Measurements from ENCODE around the gene KCNIP3. TPM values are rescaled to one million over a fixed set of nuclear protein-coding genes. Genes with fewer than 3 reads are reported as not detected.

The KCNIP3 gene
- total RNA-seq, 1 donor from 2014 or later: 9.2 TPM

DNA sequence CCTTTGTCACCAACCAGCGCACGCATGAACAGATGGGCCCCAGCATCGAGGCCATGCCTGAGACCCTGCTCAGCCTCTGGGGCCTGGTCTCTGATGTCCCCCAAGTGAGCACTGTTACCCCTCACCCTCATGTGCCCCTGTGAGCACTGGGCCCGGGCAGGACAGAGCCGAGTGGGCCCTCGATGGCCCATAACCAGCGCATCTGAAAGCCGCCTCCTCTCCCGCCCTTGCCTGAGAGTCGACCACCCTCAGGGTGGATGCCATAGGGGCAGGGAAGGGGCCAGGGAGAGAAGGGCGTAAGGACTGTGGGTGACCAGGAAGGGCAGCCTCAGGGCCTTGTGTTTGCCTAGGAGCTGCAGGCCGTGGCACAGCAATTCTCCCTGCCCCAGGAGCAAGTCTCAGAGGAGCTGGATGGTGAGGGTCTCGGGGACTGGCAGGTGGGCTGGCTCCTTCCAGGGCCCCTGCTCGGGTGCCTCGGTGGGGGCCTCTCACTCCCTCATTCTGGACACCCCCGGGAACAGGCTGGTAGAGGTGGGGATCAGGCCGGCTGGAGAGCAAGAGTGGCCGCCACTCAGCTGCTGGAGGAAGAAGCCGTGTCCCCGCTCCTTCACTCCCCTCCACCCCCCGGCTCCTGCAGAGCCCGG, 20.8 kb upstream of the KCNIP3 start:
- no peak overlapping the region for H3K27ac Mint-ChIP-seq
- H3K9me3 Mint-ChIP-seq: no peaks in the 10 kb centered on the region
- TF ChIP-seq, protein P1, sequence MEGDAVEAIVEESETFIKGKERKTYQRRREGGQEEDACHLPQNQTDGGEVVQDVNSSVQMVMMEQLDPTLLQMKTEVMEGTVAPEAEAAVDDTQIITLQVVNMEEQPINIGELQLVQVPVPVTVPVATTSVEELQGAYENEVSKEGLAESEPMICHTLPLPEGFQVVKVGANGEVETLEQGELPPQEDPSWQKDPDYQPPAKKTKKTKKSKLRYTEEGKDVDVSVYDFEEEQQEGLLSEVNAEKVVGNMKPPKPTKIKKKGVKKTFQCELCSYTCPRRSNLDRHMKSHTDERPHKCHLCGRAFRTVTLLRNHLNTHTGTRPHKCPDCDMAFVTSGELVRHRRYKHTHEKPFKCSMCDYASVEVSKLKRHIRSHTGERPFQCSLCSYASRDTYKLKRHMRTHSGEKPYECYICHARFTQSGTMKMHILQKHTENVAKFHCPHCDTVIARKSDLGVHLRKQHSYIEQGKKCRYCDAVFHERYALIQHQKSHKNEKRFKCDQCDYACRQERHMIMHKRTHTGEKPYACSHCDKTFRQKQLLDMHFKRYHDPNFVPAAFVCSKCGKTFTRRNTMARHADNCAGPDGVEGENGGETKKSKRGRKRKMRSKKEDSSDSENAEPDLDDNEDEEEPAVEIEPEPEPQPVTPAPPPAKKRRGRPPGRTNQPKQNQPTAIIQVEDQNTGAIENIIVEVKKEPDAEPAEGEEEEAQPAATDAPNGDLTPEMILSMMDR (IDR thresholded peaks at IDR 0.05; ENCODE audit: unreplicated experiment): no peak
- DNase-seq (ENCODE audit: low spot score in 2 of 2, unreplicated experiment in 2 of 2): no peak
- peaks cover 13% of the 10 kb centered on the region for H3K4me1 Mint-ChIP-seq
- no peaks in the 10 kb centered on the region for H3K36me3 Mint-ChIP-seq
- no peaks in the 10 kb centered on the region for H3K27me3 Mint-ChIP-seq (ENCODE audit: low read depth)
- no peak overlapping the region for H3K4me3 Mint-ChIP-seq

DNA sequence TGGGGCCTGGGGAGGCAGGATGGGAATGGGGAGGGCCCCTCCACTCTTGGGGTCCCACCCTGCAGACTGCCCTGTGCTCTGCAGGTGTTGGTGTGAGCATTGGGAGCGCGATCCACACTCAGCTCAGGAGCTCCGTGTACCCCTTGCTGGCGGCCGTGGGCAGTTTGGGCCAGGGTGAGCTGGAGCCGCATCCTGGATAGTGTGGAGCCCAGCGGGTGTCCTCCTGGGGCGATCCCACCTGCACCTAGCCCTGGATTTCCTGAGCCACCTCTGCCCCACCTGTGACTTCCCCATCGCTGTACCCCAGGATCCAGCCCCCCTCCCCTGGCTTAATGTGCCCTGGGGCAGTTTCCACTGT, 20.3 kb upstream of the KCNIP3 start:
- TF ChIP-seq, protein P1 (IDR thresholded peaks at IDR 0.05; ENCODE audit: unreplicated experiment): no peak
- H3K9me3 Mint-ChIP-seq: no peaks in the 10 kb centered on the region
- peaks cover 13% of the 10 kb centered on the region for H3K4me1 Mint-ChIP-seq
- H3K27me3 Mint-ChIP-seq (ENCODE audit: low read depth): no peaks in the 10 kb centered on the region
- no peak overlapping the region for H3K27ac Mint-ChIP-seq
- H3K4me3 Mint-ChIP-seq: no peak overlapping the region
- no peak for DNase-seq (ENCODE audit: low spot score in 2 of 2, unreplicated experiment in 2 of 2)
- no peaks in the 10 kb centered on the region for H3K36me3 Mint-ChIP-seq

DNA sequence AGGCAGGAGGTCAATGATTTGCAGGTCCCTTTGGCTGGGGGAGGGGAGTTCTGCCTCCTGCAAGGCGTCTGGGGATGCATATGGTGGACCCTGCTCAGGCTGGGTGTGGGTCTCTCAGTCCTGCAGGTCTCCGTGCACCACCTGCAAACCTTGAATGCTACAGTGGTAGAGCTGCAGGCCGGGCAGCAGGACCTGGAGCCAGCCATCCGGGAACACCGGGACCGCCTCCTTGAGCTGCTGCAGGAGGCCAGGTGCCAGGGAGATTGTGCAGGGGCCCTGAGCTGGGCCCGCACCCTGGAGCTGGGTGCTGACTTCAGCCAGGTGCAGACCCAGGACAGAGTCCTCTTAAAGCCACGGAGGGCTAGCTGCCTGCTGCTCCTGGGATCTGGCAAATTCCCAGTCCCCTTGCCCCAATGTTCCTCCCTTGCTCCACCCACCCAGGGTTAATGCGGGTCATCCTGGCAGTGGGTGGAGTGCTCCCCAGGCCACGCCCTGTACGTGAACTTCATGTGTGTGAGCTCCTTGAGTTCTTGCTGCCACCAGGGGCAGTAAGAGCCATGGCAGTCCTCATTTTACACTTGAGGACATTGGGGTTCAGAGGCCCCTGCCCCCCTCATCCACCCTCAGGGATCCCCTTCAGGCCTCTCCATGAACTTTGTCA, 19.8 kb upstream of the KCNIP3 start:
- Mint-ChIP-seq H3K9me3 (no peaks in the 10 kb centered on the region), H3K4me3 (no peak overlapping the region), H3K27me3 (ENCODE audit: low read depth) (no peaks in the 10 kb centered on the region), H3K36me3 (no peaks in the 10 kb centered on the region), H3K27ac (no peak overlapping the region), H3K4me1 (peaks cover 13% of the 10 kb centered on the region)
- no peak for DNase-seq (ENCODE audit: low spot score in 2 of 2, unreplicated experiment in 2 of 2)
- TF ChIP-seq, protein P1 (IDR thresholded peaks at IDR 0.05; ENCODE audit: unreplicated experiment): no peak

DNA sequence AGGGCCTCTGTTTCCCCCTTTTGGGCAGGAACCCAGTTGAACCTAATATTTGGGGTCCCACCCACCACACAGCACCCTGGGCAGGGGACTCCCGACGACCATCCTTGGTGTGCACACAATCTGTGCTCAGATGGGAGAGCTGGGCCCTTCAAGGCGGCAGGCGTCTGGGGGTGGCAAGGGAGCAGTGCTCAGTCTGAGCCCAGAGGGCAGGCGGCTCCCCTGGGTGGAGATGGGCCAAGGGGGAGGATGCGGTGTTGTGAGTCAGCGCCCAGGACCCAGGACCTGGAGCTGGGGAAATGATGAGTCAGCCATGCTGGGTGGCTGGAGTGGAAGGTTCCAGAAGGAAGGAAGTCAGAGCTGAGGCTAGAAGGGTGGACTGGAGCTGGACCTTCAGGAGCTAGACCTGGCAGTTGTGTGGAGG, 19.1 kb upstream of the KCNIP3 start:
- Mint-ChIP-seq H3K36me3 (no peaks in the 10 kb centered on the region), H3K27ac (no peak overlapping the region), H3K4me3 (no peak overlapping the region), H3K4me1 (peaks cover 13% of the 10 kb centered on the region), H3K9me3 (no peaks in the 10 kb centered on the region), H3K27me3 (ENCODE audit: low read depth) (no peaks in the 10 kb centered on the region)
- TF ChIP-seq, protein P1 (IDR thresholded peaks at IDR 0.05; ENCODE audit: unreplicated experiment): no peak
- no peak for DNase-seq (ENCODE audit: low spot score in 2 of 2, unreplicated experiment in 2 of 2)

DNA sequence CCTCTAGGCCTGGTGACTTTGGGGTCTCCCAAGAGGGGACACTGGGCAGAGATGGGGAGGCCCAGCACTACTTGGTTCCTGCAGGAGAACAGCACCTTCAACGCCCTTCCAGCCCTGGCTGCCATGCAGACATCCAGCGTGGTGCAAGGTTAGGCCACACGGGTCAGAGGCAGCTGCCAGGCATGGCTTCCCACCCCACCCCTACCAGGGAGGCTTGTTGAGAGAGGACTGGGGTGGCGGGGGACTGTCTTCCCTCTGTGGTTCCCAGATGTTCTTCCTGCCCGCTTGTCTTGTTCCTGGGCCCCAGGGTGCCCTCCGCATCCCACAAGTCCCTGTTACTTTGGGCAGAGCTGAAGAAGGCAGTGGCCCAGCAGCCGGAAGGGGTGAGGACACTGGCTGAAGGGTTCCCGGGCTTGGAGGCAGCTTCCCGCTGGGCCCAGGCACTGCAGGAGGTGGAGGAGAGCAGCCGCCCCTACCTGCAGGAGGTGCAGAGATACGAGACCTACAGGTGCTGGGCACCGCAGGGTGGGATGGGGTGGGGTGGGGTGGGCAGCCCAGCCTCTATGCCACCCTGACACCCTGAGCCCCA, 18.4 kb upstream of the KCNIP3 start:
- Mint-ChIP-seq H3K27me3 (ENCODE audit: low read depth) (no peaks in the 10 kb centered on the region), H3K27ac (no peak overlapping the region), H3K9me3 (no peaks in the 10 kb centered on the region), H3K4me3 (no peak overlapping the region), H3K36me3 (no peaks in the 10 kb centered on the region), H3K4me1 (peaks cover 13% of the 10 kb centered on the region)
- TF ChIP-seq, protein P1 (IDR thresholded peaks at IDR 0.05; ENCODE audit: unreplicated experiment): no peak
- DNase-seq (ENCODE audit: low spot score in 2 of 2, unreplicated experiment in 2 of 2): no peak
